IMR-90 (cell line): ENCODE results near the gene RGS10. TPM values are rescaled to one million over a fixed set of nuclear protein-coding genes. Genes with fewer than 3 reads are reported as not detected.
"Not testable (repeated sequence)": the region's sequence is repeated elsewhere in the genome, so short reads cannot be mapped to it uniquely, and the experiment has no call there.

Experiments
- ATAC-seq: fragments of 200-7000 bp; cut with Tn5 transposase; 2 replicates; pipeline ENCODE4 v1.9.1; 2020; ENCODE audit warnings: low read depth, mild to moderate bottlenecking, moderate library complexity
- BruUV-seq: library from RNA; stranded (reverse); fragments of 400-500 nt; replicated peaks from 2 replicates; lab custom pipeline; 2021; lab: Mats Ljungman, UMichigan
- CTCF ChIA-PET: fragments of 300-600 bp; formaldehyde crosslinking; extraction: SDS; loops from one replicate; lab custom pipeline; 2021; ENCODE audit warnings: antibody characterized with exemption; lab: Yijun Ruan, JAX
- POLR2A ChIA-PET: fragments of 300-600 bp; sonication (Branson Sonifier 250); formaldehyde crosslinking; loops from one replicate; lab custom pipeline; 2022; ENCODE audit warnings: antibody characterized with exemption; ENCODE audit not compliant: unreplicated experiment; lab: Charles Lee
- DNase-seq: peaks from one replicate; pipeline ENCODE4 v3.0.0; 2013
- H2AFZ ChIP-seq: replicated peaks from 2 replicates; pipeline ENCODE3; 2013; ENCODE audit warnings: low read length, mild to moderate bottlenecking; ENCODE audit not compliant: poor library complexity
- H2AK5ac ChIP-seq: 2 replicates; pipeline ENCODE4 v1.6.1; 2013; ENCODE audit warnings: low read depth, low read length, inconsistent platforms
- H2AK9ac ChIP-seq: replicated peaks from 2 replicates; pipeline ENCODE3; 2013; ENCODE audit warnings: mild to moderate bottlenecking, low read depth, low read length, moderate library complexity; ENCODE audit not compliant: poor library complexity
- H2BK120ac ChIP-seq: 2 replicates; pipeline ENCODE4 v1.6.1; 2013; ENCODE audit warnings: low read depth, low read length, inconsistent platforms
- H2BK15ac ChIP-seq: 3 replicates; pipeline ENCODE4 v1.6.1; 2013; ENCODE audit warnings: low read depth, low read length, inconsistent platforms
- H2BK20ac ChIP-seq: 2 replicates; pipeline ENCODE4 v1.6.1; 2013; ENCODE audit warnings: low read depth, mild to moderate bottlenecking, inconsistent platforms, low read length, moderate library complexity
- H2BK5ac ChIP-seq: 2 replicates; pipeline ENCODE4 v1.6.1; 2013; ENCODE audit warnings: mild to moderate bottlenecking, low read depth, low read length, inconsistent platforms; ENCODE audit not compliant: poor library complexity, severe bottlenecking
- H3K14ac ChIP-seq: replicated peaks from 2 replicates; pipeline ENCODE4 v1.6.1; 2013; ENCODE audit warnings: low read depth, low read length, inconsistent platforms
- H3K18ac ChIP-seq: 2 replicates; pipeline ENCODE4 v1.6.1; 2013; ENCODE audit warnings: low read depth, low read length, control low read depth
- H3K23ac ChIP-seq: 2 replicates; pipeline ENCODE4 v1.6.1; 2013; ENCODE audit warnings: low read depth, low read length, inconsistent platforms
- H3K27ac ChIP-seq: 2 replicates; pipeline ENCODE4 v1.5.1; 2013; ENCODE audit warnings: mild to moderate bottlenecking, control low read depth, low read length; ENCODE audit not compliant: insufficient read depth
- H3K27me3 ChIP-seq: 2 replicates; pipeline ENCODE4 v1.6.1; 2013; ENCODE audit warnings: low read length; ENCODE audit not compliant: control insufficient read depth, insufficient read depth
- H3K36me3 ChIP-seq: 2 replicates; pipeline ENCODE4 v1.6.1; 2013; ENCODE audit warnings: low read length, mixed read lengths; ENCODE audit not compliant: control insufficient read depth, insufficient read depth
- H3K4ac ChIP-seq: 2 replicates; pipeline ENCODE4 v1.6.1; 2013; ENCODE audit warnings: low read depth, low read length, inconsistent platforms
- H3K4me1 ChIP-seq: 2 replicates; pipeline ENCODE4 v1.6.1; 2013; ENCODE audit warnings: low read length, mixed read lengths; ENCODE audit not compliant: control insufficient read depth, insufficient read depth
- H3K4me2 ChIP-seq: 2 replicates; pipeline ENCODE4 v1.6.1; 2013; ENCODE audit warnings: low read depth, mild to moderate bottlenecking, control low read depth, low read length, moderate library complexity
- H3K4me3 ChIP-seq: 2 replicates; pipeline ENCODE4 v1.5.1; 2013; ENCODE audit warnings: low read depth, mild to moderate bottlenecking, control low read depth, low read length, moderate library complexity; ENCODE audit not compliant: insufficient read depth
- H3K56ac ChIP-seq: 2 replicates; pipeline ENCODE4 v1.6.1; 2013; ENCODE audit warnings: low read length, inconsistent platforms; ENCODE audit not compliant: insufficient read depth; ENCODE audit errors: extremely low read depth
- H3K79me1 ChIP-seq, 2 experiments: 2 replicates each; pipeline ENCODE4 v1.6.1; 2013; ENCODE audit warnings: low read length in 2 of 2, inconsistent platforms in 1 of 2, low read depth in 1 of 2
- H3K9ac ChIP-seq: 2 replicates; pipeline ENCODE4 v1.6.1; 2013; ENCODE audit warnings: low read depth, low read length, control low read depth
- H3K9me1 ChIP-seq: 2 replicates; pipeline ENCODE4 v1.6.1; 2013; ENCODE audit warnings: low read length, inconsistent platforms; ENCODE audit not compliant: insufficient read depth
- H3K9me3 ChIP-seq: 2 replicates; pipeline ENCODE4 v1.6.1; 2013; ENCODE audit warnings: low read length; ENCODE audit not compliant: control insufficient read depth, insufficient read depth
- H4K20me1 ChIP-seq: 2 replicates; pipeline ENCODE4 v1.6.1; 2013; ENCODE audit warnings: low read length, inconsistent platforms; ENCODE audit not compliant: insufficient read depth
- H4K5ac ChIP-seq: 2 replicates; pipeline ENCODE4 v1.6.1; 2013; ENCODE audit warnings: mild to moderate bottlenecking, low read depth, low read length, control low read depth
- H4K8ac ChIP-seq, 2 experiments: 2 replicates each; pipeline ENCODE4 v1.6.1; 2013; ENCODE audit warnings: low read depth in 2 of 2, low read length in 2 of 2, control low read depth in 1 of 2, inconsistent platforms in 1 of 2
- H4K91ac ChIP-seq: 2 replicates; pipeline ENCODE4 v1.6.1; 2013; ENCODE audit warnings: low read depth, low read length, inconsistent platforms; ENCODE audit not compliant: insufficient read depth
- CEBPB ChIP-seq: IDR thresholded peaks from 2 replicates; pipeline ENCODE4 v1.6.1; 2012; ENCODE audit warnings: low read depth, low read length, improper control_type of control experiment
- WGBS, 2 experiments: methylation state at CpG; one replicate each; pipeline versions ENCODE4 v1.1.5 to v1.1.7; 2013; ENCODE audit warnings: missing lambda C conversion rate in 2 of 2; ENCODE audit not compliant: insufficient read length in 1 of 2; ENCODE audit errors: extremely low coverage in 2 of 2; 5-methylcytosine and 5-hydroxymethylcytosine counted together
- dilution Hi-C: fragments of 300-500 bp; cut with HindIII; formaldehyde crosslinking; loops from one replicate; pipeline ENCODE4 v1.14.3; 2018; ENCODE audit warnings: low sequenced_read_pairs; ENCODE audit not compliant: unreplicated experiment
- in situ Hi-C: fragments of 300-500 bp; cut with MboI; formaldehyde crosslinking; loops from 3 replicates; pipeline ENCODE4 v1.14.3; 2019; ENCODE audit warnings: low sequenced_read_pairs, inconsistent platforms, mixed read lengths
- intact Hi-C: fragments of 100-400 bp; cut with micrococcal nuclease; formaldehyde crosslinking; loops from 2 replicates; pipeline ENCODE4 v1.10.0; 2022
- polyA plus RNA-seq, 3 experiments: library from polyadenylated mRNA; depleted of rRNA; stranded (reverse); fragments of >200 nt; gene quantifications; 2 replicates each; pipeline ENCODE4 v1.2.3, GENCODE V29; 2012; ENCODE audit warnings: low replicate concordance in 1 of 3
- total RNA-seq: library from RNA; depleted of rRNA; stranded (reverse); fragments of >200 nt; gene quantifications from 2 replicates; pipeline ENCODE4 v1.2.3, GENCODE V29; 2012

RGS10 gene
- total and polyA plus RNA-seq, 2 of the 4 experiments (the other 2 are of a cell fraction), result 35.3 to 89.7 TPM

DNA sequence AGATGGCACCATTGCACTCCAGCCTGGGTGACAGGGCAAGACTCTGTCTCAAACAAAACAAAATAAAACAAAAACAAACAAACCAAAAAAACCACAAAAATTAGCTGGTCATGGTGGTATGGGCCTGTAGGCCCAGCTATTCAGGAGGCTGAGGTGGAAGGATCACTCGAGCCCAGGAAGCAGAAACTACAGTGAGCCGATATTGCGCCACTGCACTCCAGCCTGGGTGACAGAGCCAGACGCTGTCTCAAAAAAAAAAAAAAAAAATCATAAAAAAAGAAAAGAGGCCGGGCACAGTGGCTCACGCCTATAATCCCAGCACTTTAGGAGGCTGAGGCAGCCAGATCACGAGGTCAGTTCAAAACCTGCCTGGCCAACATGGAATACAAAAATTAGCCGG lies 9.7 kb downstream of the RGS10 start:
- CTCF ChIA-PET, H2AK9ac ChIP-seq, H2BK5ac ChIP-seq, H3K4me3 ChIP-seq, H3K36me3 ChIP-seq, H3K27ac ChIP-seq, H4K8ac ChIP-seq, H3K27me3 ChIP-seq, H3K4ac ChIP-seq, H2AFZ ChIP-seq, in situ Hi-C loops, H3K56ac ChIP-seq, H3K14ac ChIP-seq, H3K9me3 ChIP-seq, H3K23ac ChIP-seq, H2AK5ac ChIP-seq, H2BK20ac ChIP-seq, H3K9ac ChIP-seq, BruUV-seq, intact Hi-C loops, H4K5ac ChIP-seq, H3K18ac ChIP-seq, H2BK120ac ChIP-seq, ATAC-seq, POLR2A ChIA-PET, DNase-seq, H2BK15ac ChIP-seq, dilution Hi-C loops, H4K91ac ChIP-seq, H3K4me2 ChIP-seq: not testable (repeated sequence)
- H3K9me1 ChIP-seq, result peaks cover 16% of the 10 kb centered on the region
- 0 out of 2 replicates have a peak, but pooled peaks have one; percentile 3 for TF ChIP-seq CEBPB
- H3K79me1 ChIP-seq, result peaks cover 37 to 84% of the 10 kb centered on the region in 2 experiments
- peaks cover 44% of the 10 kb centered on the region for H4K20me1 ChIP-seq
- H3K4me1 ChIP-seq, result peaks cover 21% of the 10 kb centered on the region
- 95% methylated on average over 4 of the region's 8 CpGs; no CpG with 5 or more reads in 1 of the 2 experiments for WGBS, 2 experiments

- Histone ChIP-seq H4K20me1 (peaks cover 44% of the 10 kb centered on the region), H3K18ac (peak overlapping the region; percentile 87), H3K4ac (peak overlapping the region; percentile 37; the same call in 1 of the 2 replicates), H2AK9ac (peak overlapping the region; percentile 77), H3K4me1 (peaks cover 25% of the 10 kb centered on the region), H2BK120ac (peak overlapping the region; percentile 30; the same call in 1 of the 2 replicates), H3K9me1 (peaks cover 21% of the 10 kb centered on the region), H3K14ac (peak overlapping the region; percentile 31; the same call in 1 of the 2 replicates), H4K8ac (peak overlapping the region in 1 of 2 experiments; percentile 3; a peak in 1 of 4 replicates), H2BK15ac (peak overlapping the region; percentile 4; the same call in 1 of the 3 replicates), H2AK5ac (peak overlapping the region; percentile 65; the same call in 1 of the 2 replicates), H3K79me1 (peaks cover 42 to 84% of the 10 kb centered on the region in 2 experiments)
- H4K91ac ChIP-seq, H2BK5ac ChIP-seq, POLR2A ChIA-PET, H3K4me2 ChIP-seq, in situ Hi-C loops, H3K23ac ChIP-seq, H3K9ac ChIP-seq, H3K56ac ChIP-seq, H2AFZ ChIP-seq, intact Hi-C loops, CTCF ChIA-PET, H3K4me3 ChIP-seq, DNase-seq, BruUV-seq, H3K36me3 ChIP-seq, H4K5ac ChIP-seq, dilution Hi-C loops, H2BK20ac ChIP-seq, H3K27ac ChIP-seq, H3K9me3 ChIP-seq, H3K27me3 ChIP-seq, ATAC-seq: not testable (repeated sequence)
- WGBS, 2 experiments, result no CpG with 5 or more reads among the region's 8 CpGs
Measured at GRCh38 chr10:119532251-119532650, 10.3 kb downstream of the RGS10 start.
